Kidney tubule cell (primary cell): ENCODE data around the gene TMEM214.

ENCODE experiments used
- DNase-seq: peaks from one replicate; pipeline ENCODE4 v3.0.0-alpha.2; 2018; ENCODE audit warnings: low spot score

Gene TMEM214

DNA sequence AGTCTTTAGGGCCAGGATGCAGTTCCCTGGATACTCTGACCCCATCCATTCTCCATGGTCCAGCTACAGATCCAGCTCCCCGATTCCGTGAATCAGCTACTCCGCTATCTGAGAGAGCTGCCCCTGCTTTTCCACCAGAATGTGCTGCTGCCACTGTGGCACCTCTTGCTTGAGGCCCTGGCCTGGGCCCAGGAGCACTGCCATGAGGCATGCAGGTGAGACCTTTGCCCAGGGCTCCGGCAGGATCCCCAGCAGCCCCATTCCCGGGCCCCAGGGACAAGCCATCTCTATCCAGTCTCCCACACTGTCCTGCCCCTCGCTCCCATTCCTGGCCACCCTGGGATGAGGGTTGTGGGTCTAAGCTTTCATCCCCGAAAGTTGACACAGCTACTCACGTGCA lies 7.5 kb downstream of the TMEM214 start:
- DNase-seq, result no peak

DNA sequence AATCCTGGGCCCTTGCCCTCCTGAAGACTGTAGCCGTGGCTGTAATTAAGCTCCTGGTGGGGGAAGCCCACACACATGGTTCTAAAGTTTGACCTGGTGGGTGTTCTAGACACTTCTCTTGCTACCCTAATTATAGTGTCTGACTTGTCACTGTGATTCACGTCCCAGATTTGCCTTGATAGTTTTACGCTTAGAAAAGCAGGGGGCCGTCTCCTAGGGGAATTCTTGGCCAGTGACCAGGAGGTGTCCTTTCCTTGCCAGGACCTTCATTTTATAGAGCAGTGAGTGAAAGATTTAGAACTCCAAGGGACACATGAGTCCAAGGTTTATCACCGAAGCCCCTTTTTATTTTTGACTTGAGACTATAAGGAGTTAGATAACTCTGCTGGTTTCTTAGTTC lies 9.0 kb downstream of the TMEM214 start:
- DNase-seq, result peak; percentile 83

- peak; percentile 69 for DNase-seq
These were observed 9.4 kb downstream of the TMEM214 start for GRCh38 chr2:27042159-27042661.

DNA sequence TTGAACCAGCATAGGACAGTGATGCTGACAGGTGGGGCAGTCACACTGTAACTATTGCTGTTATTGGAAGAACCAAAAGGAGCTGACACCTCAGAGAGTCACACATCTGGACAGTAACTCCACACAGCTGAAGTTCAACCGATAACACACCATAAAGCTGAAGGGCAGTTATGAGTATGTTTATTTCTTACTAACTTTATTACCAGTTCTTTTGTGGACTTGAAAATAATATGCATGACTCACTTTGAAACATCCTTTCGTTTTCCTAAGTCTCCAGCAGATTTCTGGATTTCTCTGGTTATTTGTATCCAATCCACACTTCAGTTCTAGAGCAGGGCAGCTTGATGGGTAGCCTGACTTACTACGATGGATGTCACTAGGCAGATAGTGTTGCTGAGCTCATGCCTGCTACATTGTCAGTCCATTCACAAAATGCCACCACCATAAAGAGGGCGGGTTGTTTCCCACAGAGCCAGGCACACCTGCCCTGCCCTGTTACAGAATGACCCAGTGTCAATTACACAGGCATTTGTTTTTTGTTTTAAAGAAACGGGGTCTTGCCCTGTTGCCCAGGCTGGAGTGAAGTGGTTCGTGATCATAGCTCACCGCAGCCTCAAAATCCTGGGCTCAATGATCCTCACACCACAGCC lies 10.3 kb downstream of the TMEM214 start:
- DNase-seq, result no peak

- peak; percentile 63 for DNase-seq
These were observed 16.9 kb downstream of the TMEM214 start for GRCh38 chr2:27049422-27050280.

DNA sequence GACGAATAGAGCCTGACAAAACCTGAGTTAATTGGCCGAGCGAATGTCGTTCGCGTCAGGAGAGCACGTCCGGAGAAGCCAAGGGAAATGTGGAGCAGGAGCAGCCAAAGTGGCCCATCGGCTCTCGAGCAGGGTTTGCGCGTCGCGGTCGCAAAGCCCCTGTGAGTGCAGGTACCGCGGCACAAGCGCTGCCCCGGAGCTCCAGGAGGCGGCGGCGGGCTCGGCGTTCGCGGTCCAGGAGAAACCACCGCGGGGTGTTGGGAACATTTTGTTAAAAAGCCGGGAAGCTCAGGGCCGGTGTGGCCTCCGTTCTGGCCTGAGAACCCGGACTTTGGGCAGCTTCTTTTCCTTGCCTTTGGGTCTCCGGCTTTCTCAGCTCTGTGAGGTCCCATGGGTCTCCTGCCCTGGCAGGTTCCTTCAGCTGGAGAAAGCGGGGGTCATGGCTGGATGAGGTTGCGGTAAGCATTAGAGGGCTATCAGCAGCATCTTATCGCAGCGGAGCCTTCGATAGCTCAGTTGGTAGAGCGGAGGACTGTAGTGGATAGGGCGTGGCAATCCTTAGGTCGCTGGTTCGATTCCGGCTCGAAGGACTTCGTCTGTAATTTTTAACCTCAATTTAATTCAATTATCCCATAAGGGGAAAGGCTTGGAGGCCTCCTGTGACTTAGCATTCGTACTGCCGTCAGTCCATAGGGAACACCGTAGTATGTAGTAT lies 17.7 kb downstream of the TMEM214 start:
- peak; percentile 97 for DNase-seq

- peak; percentile 95 for DNase-seq
These were observed 18.5 kb downstream of the TMEM214 start, which contains the start of gene AGBL5 for GRCh38 chr2:27050996-27051901. AGBL5 (plus strand) TSS chr2:27051668; CDS start chr2:27052959, 1,291 bp downstream.

DNA sequence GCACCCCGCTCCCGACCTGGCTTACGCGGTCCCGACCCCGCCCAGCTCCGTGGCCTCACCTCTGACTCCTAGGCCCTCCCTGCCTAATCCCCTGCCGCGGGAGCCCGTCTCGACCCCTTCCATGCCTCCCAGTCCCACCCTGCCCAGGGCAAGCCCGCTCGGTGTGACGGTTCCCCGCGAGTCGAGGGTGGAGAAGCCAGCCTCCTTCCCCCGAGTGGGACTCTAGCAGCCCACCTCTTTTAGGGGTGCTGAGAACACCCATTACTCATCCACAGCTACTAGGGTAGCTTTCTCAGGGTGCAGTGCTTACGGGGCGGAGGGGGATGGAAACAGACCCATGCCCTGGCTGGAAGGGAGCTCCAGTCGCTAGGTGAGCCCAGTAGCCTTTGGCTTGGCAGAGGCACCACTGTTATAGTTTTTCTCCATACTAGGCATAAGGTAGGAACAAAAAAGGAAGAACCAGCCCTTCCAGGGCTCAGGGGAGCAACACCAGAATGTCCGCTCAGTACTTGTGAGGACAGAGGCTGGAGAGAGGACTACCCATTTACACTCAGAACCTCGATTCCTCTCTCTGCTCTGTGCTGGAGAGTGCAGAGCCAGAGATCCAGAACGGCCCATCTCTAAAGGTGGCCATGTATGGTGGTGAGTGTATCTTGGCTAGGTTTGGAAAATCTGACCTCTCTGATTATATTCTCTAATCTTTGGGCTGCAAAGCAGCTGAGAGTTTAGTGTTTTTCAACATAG lies 19.3 kb downstream of the TMEM214 start:
- peak; percentile 13 for DNase-seq

- no peak for DNase-seq
These were observed 20.6 kb downstream of the TMEM214 start for GRCh38 chr2:27053321-27053720.

DNA sequence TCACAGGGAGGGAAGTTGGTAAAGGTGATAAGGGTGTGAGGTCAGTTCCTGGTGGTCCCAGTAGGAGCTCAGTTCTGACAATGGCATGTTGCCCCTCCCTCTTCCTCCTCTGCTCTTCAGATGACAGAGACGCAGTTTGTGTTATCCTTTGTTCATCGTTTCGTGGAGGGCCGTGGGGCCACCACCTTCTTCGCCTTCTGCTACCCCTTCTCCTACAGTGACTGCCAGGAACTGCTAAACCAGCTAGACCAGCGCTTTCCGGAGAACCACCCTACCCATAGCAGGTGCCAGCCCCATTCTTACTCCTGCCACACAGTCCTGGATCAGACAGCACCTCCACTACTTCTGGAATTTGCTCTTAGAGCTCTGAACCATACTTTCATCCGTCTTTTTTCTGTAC lies 21.0 kb downstream of the TMEM214 start:
- DNase-seq, result no peak

DNA sequence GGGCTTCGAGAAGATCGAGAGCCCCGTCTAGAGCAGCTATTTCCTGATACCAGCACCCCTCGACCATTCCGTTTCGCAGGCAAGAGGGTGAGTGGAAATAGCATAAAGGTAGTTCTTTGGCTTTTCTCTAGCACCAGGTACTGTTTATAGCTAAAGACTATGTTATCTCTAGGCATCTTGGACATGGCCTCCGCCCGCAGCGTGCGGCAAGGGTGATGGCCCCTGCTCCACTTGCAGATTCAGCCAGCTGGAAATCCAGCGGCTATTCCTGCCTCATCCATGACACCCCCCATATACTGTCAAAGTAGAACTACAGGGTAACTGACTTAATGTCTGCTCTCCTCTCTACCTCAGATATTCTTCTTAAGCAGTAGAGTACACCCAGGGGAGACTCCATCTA lies 22.0 kb downstream of the TMEM214 start:
- no peak for DNase-seq

DNA sequence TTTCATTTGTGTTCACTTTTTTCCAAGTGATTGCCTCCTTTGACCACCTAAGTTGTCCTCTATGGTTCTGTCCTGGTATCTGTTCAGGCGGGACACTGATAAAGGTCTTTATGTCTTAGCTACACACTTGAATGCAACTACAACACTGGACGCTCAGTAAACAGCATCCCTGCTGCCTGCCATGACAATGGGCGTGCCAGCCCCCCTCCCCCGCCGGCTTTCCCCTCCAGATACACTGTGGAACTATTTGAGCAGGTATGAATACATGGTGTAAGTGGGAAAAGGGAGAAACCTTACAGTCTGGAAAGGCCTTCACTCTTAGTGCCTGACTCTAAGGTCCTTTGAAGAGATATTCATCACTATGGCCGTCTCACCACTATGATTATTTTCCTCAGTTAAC lies 24.4 kb downstream of the TMEM214 start:
- no peak for DNase-seq

DNA sequence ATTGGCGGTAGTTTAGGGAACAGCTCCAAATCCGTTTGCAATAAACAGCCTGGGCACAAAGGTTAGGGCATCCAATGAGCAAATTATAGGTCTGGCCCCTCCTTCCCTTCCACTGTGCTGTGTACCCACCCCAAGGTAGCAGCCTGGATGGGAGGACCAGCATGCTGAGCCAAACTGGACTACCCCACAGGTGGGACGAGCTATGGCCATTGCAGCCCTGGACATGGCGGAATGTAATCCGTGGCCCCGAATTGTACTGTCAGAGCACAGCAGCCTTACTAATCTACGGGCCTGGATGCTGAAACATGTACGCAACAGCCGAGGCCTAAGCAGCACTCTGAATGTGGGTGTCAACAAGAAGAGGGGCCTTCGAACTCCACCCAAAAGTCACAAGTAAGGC lies 25.4 kb downstream of the TMEM214 start:
- DNase-seq, result no peak

DNA sequence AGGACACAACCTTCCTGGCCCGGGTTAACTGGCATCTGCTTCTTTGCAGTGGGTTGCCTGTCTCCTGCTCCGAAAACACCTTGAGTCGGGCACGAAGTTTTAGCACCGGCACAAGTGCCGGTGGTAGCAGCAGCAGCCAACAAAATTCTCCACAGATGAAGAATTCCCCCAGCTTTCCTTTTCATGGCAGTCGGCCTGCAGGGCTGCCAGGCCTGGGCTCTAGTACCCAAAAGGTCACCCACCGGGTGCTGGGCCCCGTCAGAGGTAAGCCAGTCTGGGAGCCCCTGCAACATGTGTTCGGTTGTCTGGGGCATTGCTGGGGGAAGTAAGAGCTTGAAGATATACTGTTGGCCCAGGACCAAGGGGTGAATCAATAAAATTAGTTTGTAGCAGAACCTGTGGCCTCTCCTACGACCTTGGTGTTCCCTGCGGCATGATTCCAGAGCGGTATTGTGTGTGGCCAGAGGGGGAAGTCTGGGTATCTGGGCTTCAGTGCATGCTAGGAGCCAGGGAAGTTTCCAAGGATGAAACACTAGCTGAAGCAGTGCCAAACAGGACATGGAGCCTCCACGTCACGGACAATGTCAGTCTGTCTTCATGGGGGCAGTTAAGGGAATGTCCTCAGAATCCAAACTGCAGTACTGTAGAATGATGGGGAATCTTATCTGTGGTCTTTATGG lies 26.5 kb downstream of the TMEM214 start:
- DNase-seq, result no peak

- DNase-seq, result no peak
These were observed 27.6 kb downstream of the TMEM214 start for GRCh38 chr2:27060323-27060722.

GRCh38 chr2:27065128-27065527 lies 32.4 kb downstream of the TMEM214 start:
- DNase-seq, result no peak

DNA sequence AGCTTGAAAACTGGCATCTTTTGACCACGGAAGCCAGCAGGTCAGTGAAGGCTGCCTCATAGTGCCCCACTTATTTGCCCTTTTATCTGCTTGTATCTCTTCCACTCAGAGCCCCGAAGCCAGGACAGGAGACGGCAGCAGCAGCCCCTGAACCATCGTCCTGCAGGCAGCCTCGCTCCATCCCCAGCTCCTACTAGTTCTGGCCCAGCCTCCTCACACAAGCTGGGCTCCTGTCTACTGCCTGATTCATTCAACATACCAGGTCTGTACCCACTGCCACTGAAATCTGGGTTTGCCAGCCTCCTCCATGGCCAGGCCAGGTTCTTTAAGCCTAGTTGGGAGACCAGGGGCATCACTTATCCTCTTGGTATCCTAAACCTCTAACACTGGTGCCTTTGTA lies 34.6 kb downstream of the TMEM214 start:
- no peak for DNase-seq

- DNase-seq, result no peak
These were observed 36.7 kb downstream of the TMEM214 start for GRCh38 chr2:27069436-27069835.

DNA sequence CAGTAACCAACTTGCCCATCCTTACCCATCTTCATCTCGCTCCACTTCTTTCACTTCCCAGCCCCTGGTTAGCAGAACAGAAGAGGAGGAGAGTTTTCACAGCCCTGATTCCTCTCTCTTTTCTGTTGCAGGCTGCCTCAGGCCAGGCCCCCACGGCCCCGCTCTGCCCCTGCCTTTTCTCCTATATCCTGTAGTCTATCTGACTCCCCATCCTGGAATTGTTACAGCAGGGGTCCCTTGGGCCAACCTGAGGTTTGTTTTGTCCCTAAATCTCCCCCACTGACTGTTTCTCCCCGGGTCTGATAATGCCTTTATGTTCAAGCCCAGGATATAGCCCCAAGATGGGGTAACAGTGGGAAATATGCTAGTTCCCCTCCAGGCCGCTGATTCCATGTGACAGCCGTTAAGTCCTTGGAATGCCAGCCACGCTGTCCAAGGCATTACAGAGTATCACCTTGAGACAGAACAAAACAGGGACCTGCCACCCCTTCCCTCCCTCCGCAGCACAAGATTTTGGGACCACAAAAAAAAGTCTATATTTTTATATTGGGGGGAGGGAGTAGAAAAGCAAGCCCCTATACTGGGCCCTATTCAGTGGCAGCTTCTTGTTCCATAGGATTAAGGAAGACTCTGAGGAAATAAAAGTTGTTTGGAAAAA lies 37.3 kb downstream of the TMEM214 start:
- DNase-seq, result no peak
